ENCODE results near the gene GATAD2A.

The GATAD2A gene

GRCh38 chr19:19535311-19536191 lies 130.1 kb downstream of the GATAD2A start:
- no peak for TF ChIP-seq REST (IDR thresholded peaks at IDR 0.05; ENCODE audit: insufficient read depth in 1 of 2, low read depth in 2 of 2, low read length in 2 of 2)
- TF ChIP-seq SIN3A (IDR thresholded peaks at IDR 0.05; ENCODE audit: borderline replicate concordance, insufficient read depth, low read length): no peak
- TF ChIP-seq POLR2AphosphoS5 (IDR thresholded peaks at IDR 0.05; ENCODE audit: low read depth, low read length): no peak
- TF ChIP-seq FOXP2 (optimal IDR thresholded peaks at IDR 0.05; ENCODE audit: borderline replicate concordance, extremely low read depth, extremely low read length, insufficient read depth): no peak
- TF ChIP-seq TAF1 (IDR thresholded peaks at IDR 0.05; ENCODE audit: borderline replicate concordance, insufficient read depth, low read length): no peak

- TF ChIP-seq REST (IDR thresholded peaks at IDR 0.05; ENCODE audit: insufficient read depth in 1 of 2, low read depth in 2 of 2, low read length in 2 of 2) (no peak), SIN3A (IDR thresholded peaks at IDR 0.05; ENCODE audit: borderline replicate concordance, insufficient read depth, low read length) (no peak), FOXP2 (optimal IDR thresholded peaks at IDR 0.05; ENCODE audit: borderline replicate concordance, extremely low read depth, extremely low read length, insufficient read depth) (no peak), POLR2AphosphoS5 (IDR thresholded peaks at IDR 0.05; ENCODE audit: low read depth, low read length) (no peak), TAF1 (IDR thresholded peaks at IDR 0.05; ENCODE audit: borderline replicate concordance, insufficient read depth, low read length) (no peak)
These were observed 131.9 kb downstream of the GATAD2A start for GRCh38 chr19:19537075-19538048.

- no peak for TF ChIP-seq POLR2AphosphoS5 (IDR thresholded peaks at IDR 0.05; ENCODE audit: low read depth, low read length)
- TF ChIP-seq FOXP2 (optimal IDR thresholded peaks at IDR 0.05; ENCODE audit: borderline replicate concordance, extremely low read depth, extremely low read length, insufficient read depth): no peak
- no peak for TF ChIP-seq REST (IDR thresholded peaks at IDR 0.05; ENCODE audit: insufficient read depth in 1 of 2, low read depth in 2 of 2, low read length in 2 of 2)
- TF ChIP-seq TAF1 (IDR thresholded peaks at IDR 0.05; ENCODE audit: borderline replicate concordance, insufficient read depth, low read length): no peak
- no peak for TF ChIP-seq SIN3A (IDR thresholded peaks at IDR 0.05; ENCODE audit: borderline replicate concordance, insufficient read depth, low read length)
These were observed 132.7 kb downstream of the GATAD2A start, which contains the start of gene CILP2 for GRCh38 chr19:19538061-19538784. CILP2 (plus strand) TSS chr19:19538265; CDS start chr19:19538350, 85 bp downstream.

GRCh38 chr19:19538785-19539166 lies 133.3 kb downstream of the GATAD2A start:
- no peak for TF ChIP-seq TAF1 (IDR thresholded peaks at IDR 0.05; ENCODE audit: borderline replicate concordance, insufficient read depth, low read length)

- TF ChIP-seq FOXP2 (optimal IDR thresholded peaks at IDR 0.05; ENCODE audit: borderline replicate concordance, extremely low read depth, extremely low read length, insufficient read depth) (no peak), SIN3A (IDR thresholded peaks at IDR 0.05; ENCODE audit: borderline replicate concordance, insufficient read depth, low read length) (no peak), REST (IDR thresholded peaks at IDR 0.05; ENCODE audit: insufficient read depth in 1 of 2, low read depth in 2 of 2, low read length in 2 of 2) (no peak), TAF1 (IDR thresholded peaks at IDR 0.05; ENCODE audit: borderline replicate concordance, insufficient read depth, low read length) (no peak), POLR2AphosphoS5 (IDR thresholded peaks at IDR 0.05; ENCODE audit: low read depth, low read length) (no peak)
These were observed 134.2 kb downstream of the GATAD2A start for GRCh38 chr19:19539698-19540063.
